GM19193 (cell line): ENCODE results near the gene NFKBIL1.

ENCODE experiments used
- POLR2A ChIP-seq: IDR thresholded peaks from 4 replicates; pipeline ENCODE4 v1.6.1; 2011; ENCODE audit not compliant: insufficient read depth, insufficient read length; ENCODE audit errors: extremely low read depth

NFKBIL1 gene

GRCh38 chr6:31546958-31547726, at the start of gene NFKBIL1:
Gene NFKBIL1 (plus strand): TSS chr6:31547608. CDS start chr6:31547695, 87 bp downstream.
- TF ChIP-seq POLR2A: peak; percentile 56

DNA sequence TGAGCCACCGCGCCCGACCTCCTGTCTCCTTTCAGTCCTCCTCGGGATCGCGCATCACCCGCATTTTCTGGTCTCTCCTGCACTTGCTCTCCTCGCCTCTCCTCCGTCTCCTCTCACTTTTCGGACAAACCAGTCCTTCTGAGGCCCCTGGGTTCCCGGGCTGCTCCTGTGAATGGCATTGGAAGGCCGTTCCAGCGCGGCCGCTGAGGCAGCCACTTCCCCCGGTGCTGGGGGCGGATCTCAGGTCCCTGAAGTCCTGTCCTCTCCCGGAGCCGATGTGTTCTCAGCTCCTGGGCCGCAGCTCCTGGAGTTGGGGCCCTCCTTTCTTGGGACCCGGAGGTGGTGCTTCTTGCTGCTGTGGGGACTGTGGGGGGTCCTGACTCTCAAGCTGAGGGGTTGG, 48.7 kb upstream of the NFKBIL1 start:
- no peak for TF ChIP-seq POLR2A

DNA sequence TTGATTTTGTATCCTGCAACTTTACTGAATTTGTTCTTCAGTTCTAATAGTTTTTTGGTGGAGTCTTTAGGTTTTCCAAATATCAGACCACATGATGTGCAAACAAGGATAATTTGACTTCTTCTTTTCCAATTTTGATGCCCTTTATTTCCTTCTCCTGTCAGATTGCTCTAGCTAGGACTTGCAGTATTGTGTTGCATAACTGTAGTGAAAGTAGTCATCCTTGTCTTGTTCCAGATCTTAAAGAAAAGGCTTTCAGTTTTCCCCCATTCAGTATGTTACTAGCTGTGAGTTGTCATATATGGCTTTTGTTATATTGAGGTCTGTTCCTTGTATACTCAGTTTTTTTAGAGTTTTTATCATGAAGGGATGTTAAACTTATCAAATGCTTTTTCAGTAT, 44.8 kb upstream of the NFKBIL1 start:
- no peak for TF ChIP-seq POLR2A

DNA sequence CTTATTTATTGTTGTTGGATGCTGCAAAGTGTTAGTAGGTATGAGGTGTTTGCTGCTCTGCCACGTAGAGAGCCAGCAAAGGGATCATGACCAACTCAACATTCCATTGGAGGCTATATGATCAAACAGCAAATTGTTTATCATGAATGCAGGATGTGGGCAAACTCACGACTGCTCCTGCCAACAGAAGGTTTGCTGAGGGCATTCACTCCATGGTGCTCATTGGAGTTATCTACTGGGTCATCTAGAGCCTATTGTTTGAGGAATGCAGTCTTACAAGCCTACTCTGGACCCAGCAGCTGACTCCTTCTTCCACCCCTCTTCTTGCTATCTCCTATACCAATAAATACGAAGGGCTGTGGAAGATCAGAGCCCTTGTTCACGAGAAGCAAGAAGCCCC, 37.4 kb upstream of the NFKBIL1 start:
- no peak for TF ChIP-seq POLR2A

- TF ChIP-seq POLR2A: no peak
Observed at GRCh38 chr6:31513456-31514165, 33.8 kb upstream of the NFKBIL1 start.

- no peak for TF ChIP-seq POLR2A
Observed at GRCh38 chr6:31521835-31522234, 25.6 kb upstream of the NFKBIL1 start.

DNA sequence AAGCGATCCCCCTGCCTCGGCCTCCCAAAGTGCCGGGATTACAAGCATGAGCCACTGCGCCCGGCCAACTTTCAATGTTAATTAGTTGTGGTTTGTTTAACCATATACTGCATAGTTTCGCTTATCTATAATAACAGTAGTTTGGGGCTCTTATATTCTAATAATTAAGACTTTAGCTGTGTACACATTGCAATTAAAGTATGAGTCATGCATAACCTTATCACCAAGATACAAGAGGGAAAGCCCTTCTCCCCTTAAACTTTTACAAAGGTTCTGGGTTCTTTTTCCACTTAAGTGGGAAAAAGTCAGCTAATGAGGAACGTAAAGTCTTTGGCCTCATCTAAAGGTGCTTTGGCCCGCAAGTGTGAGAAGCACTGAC, 21.9 kb upstream of the NFKBIL1 start:
- no peak for TF ChIP-seq POLR2A

- no peak for TF ChIP-seq POLR2A
Observed at GRCh38 chr6:31525932-31526591, 21.3 kb upstream of the NFKBIL1 start.

GRCh38 chr6:31528307-31528777, 19.1 kb upstream of the NFKBIL1 start:
- TF ChIP-seq POLR2A: no peak

DNA sequence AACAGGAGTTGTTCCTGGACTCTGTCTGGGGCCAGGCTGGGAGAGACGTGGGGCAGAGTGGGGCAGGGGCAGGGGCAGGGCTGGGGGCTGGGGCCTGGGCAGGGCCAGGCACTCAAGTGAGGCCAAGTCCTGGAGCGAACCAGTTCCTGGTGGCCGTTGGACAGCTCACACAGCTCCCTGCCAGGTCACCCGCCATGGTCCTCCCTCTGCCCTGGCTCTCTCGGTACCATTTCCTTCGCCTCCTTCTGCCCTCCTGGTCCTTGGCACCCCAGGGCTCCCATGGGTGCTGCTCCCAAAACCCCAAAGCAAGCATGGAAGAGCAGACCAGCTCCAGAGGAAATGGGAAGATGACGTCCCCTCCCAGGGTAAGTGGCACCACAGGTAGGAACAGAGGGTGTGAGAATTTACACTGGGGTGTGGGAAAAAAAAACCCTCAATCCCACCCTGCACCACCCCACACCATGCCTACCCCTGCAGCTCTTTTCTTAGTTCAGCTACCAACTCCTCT, 18.5 kb upstream of the NFKBIL1 start, which contains the start of gene MCCD1:
TSS of gene MCCD1 (plus strand) at position 142 of the 508 bp plus-strand sequence. CDS start at position 195, 53 bp downstream.
- no peak for TF ChIP-seq POLR2A

DNA sequence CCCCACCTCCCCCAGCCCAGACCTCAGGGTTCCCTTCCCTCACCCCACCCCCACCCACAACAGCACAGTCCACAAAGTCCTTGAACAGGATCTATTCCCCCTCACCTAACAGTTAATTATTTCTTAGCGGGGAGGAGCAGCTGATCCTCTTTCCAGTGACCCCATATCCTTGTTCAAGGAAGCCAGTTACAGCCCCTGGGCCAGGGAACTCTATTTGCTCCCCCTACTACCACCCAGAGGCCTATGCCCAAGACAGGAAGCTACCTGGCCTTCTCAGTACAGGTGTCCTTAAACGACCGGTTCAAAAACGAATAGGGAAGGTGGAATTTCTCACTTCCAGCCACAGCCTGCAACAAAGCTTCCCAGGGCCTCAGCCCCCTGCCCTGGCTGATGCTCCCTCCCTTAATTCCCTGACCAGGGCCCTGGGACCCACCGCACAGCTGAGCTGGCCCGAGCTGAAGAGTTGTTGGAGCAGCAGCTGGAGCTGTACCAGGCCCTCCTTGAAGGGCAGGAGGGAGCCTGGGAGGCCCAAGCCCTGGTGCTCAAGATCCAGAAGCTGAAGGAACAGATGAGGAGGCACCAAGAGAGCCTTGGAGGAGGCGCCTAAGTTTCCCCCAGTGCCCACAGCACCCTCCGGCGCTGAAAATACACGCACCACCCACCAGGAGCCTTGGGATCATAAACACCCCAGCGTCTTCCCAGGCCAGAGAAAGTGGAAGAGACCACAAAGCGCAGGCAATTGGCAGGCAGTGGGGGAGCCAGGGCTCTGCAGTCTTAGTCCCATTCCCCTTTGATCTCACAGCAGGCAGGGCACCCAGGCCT, 17.9 kb upstream of the NFKBIL1 start:
- TF ChIP-seq POLR2A: peak; percentile 10

DNA sequence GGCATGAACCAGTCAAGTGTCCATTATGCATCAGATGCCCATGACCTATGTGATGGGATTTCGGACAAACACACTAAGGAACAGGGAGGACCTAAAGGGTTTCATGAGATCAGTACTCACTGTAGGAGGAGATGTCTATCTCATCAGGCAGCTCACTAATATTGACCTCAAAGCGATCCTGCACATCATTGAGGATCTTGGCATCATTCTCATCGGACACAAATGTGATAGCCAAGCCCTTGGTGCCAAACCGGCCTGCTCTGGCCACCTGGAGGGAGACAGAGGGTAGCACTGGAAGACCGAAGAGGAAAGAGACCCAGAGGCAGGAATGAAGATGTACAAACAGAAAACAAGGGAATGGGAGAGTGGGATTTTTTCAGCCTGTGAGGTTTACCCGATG, 16.7 kb upstream of the NFKBIL1 start:
- TF ChIP-seq POLR2A: peak; percentile 37

DNA sequence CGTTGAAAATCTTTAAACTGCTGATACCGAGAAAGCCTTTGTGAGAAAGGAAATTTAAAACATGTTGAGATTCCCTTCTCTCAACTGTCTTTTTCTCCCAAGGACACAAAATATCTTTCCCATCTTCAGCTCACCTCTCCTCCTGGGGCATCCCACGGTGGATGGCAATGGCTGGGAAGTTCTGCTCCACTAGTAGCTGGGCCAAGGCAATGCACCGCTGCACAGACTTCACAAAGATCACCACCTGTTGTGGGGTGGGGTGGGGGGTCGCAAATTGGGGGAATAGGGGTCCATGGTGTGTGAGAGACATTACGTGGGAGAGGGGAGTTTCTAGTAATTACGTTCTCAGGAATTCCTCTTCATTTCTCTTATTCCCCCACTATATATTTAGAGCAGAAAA, 16.2 kb upstream of the NFKBIL1 start:
- TF ChIP-seq POLR2A: no peak
